Heart left ventricle (tissue), 13 donors: ENCODE data around the gene TPR.

ENCODE experiments used
- CTCF ChIP-seq, 12 donors: fragments of 200-600 bp; sonication (generic) in 4 of 12; IDR thresholded peaks; one replicate each; pipeline versions ENCODE4 v1.5.0 to v1.8.0; 2018 to 2022; ENCODE audit warnings: antibody characterized with exemption in 12 of 12, mild to moderate bottlenecking in 5 of 12
- POLR2A ChIP-seq, 2 donors: fragments of 450-650 bp; IDR thresholded peaks; one replicate each; pipeline ENCODE4 v1.6.1; 2017; ENCODE audit warnings: antibody characterized with exemption in 2 of 2, mild to moderate bottlenecking in 2 of 2, moderate library complexity in 2 of 2
- donor health status: ischemic (EF 13 %, LVEDD 7.1; RV severe dilation, severe dysfunction).
- donor health status: DM: no; HTN: yes; CAD: no.
- donor health status: DM: no; HTN: no; CAD: no.
- donor health status: ischemic (EF 25% LVEDD 6.9; RV normal size, moderate dysfunction).
- donor health status: ischemic (EF 25% LVEDD 5.7; RV mildly dilated, moderate dysfunction).
- donor health status: ischemic (EF 35%, LVEDD 5.7; RV mildly dilated, moderate dysfunction).
- donor health status: nonischemic (EF 11% LVEDD 7.7; RV severe dilation, severe dysfunction).
- donor health status: DM: yes; HTN: yes; CAD: no.
- donor health status: PGD.
- donor health status: ischemic (EF 29% LVEDD 5.4; RV normal size, mild dysfunction).
- donor health status: nonischemic (EF 23%, LVEDD 6.1; RV moderate dilation, normal function).

- TF ChIP-seq POLR2A (IDR thresholded peaks at IDR 0.05) (no peak), CTCF (IDR thresholded peaks at IDR 0.05) (no peak)
Measured at GRCh38 chr1:186391841-186392240, 16.8 kb upstream of the TPR start.
